ENCODE data around the gene TMCC1. TPM values are rescaled to one million over a fixed set of nuclear protein-coding genes. Genes with fewer than 3 reads are reported as not detected.

The TMCC1 gene
- total and polyA plus RNA-seq, 10 of the 15 experiments (the other 5 are each of a cell fraction or from before 2014, with no cell fraction given): 2.3 to 21.1 (median 8.4) TPM

Small RNA genes within 50 kb of the gene (small RNA-seq; reads per million reads assigned to genes)
- not detected for gene RF00026
- not detected for gene RNY3P13

Other genes starting within 250 kb of the TMCC1 start
- not detected in 2 replicates for gene TRH, start 81.0 kb upstream of the TMCC1 start, total RNA-seq (2014; rRNA removed)
- gene TRH, start 81.0 kb upstream of the TMCC1 start, total RNA-seq (2014; rRNA removed; fragmentation: Illumina TruSeq; extraction: Trizol): not detected in 2 replicates
- gene TRH, start 81.0 kb upstream of the TMCC1 start, total RNA-seq (2021): not detected in 2 replicates
- not detected in 2 replicates for gene TRH, start 81.0 kb upstream of the TMCC1 start, polyA plus RNA-seq (2011; rRNA removed)
- not detected in 2 replicates for gene TRH, start 81.0 kb upstream of the TMCC1 start, polyA plus RNA-seq (2014; fragmentation: Illumina TruSeq; extraction: Trizol)
- gene TRH, start 81.0 kb upstream of the TMCC1 start, polyA plus RNA-seq (2014; fragmentation: Nextera tagmentation; extraction: Ambion mirVana): not detected
- gene TRH, start 81.0 kb upstream of the TMCC1 start, polyA plus RNA-seq (2014; rRNA removed): not detected in 2 replicates
- gene TRH, start 81.0 kb upstream of the TMCC1 start, polyA plus RNA-seq (2016; fragmentation: Nextera tagmentation; extraction: Ambion mirVana): not detected
- not detected in 2 replicates for gene ALG1L2, start 188.1 kb upstream of the TMCC1 start, total RNA-seq (2014; rRNA removed)
- not detected in 2 replicates for gene ALG1L2, start 188.1 kb upstream of the TMCC1 start, total RNA-seq (2014; rRNA removed; fragmentation: Illumina TruSeq; extraction: Trizol)
- not detected in 2 replicates for gene ALG1L2, start 188.1 kb upstream of the TMCC1 start, total RNA-seq (2021)
- gene ALG1L2, start 188.1 kb upstream of the TMCC1 start, polyA plus RNA-seq (2011; rRNA removed): 0.14 and 0.18 TPM in 2 replicates
- gene ALG1L2, start 188.1 kb upstream of the TMCC1 start, polyA plus RNA-seq (2014; fragmentation: Illumina TruSeq; extraction: Trizol): not detected in 2 replicates
- under 1 TPM; 0.15 to 0.31 TPM for gene ALG1L2, start 188.1 kb upstream of the TMCC1 start, polyA plus RNA-seq (2014; fragmentation: Nextera tagmentation; extraction: Ambion mirVana)
- gene ALG1L2, start 188.1 kb upstream of the TMCC1 start, polyA plus RNA-seq (2014; rRNA removed): 0.09 and 0.29 TPM in 2 replicates
- not detected for gene ALG1L2, start 188.1 kb upstream of the TMCC1 start, polyA plus RNA-seq (2016; fragmentation: Nextera tagmentation; extraction: Ambion mirVana)

All from GM12878 (cell line).